Mesodermal cell (in vitro differentiated cells): ENCODE results near the gene PDE4B.
A peak's percentile ranks its signal among the peaks of the same experiment; 100 is the strongest.
"Not testable (repeated sequence)": the region's sequence is repeated elsewhere in the genome, so short reads cannot be mapped to it uniquely, and the experiment has no call there.

Source experiments
- H3K27ac ChIP-seq: 2 replicates; pipeline ENCODE4 v1.7.0; 2013; ENCODE audit warnings: mild to moderate bottlenecking, low read depth, low read length, moderate library complexity; ENCODE audit not compliant: severe bottlenecking
- H3K36me3 ChIP-seq: 2 replicates; pipeline ENCODE4 v1.7.1; 2013; ENCODE audit warnings: mild to moderate bottlenecking, low read length, moderate library complexity; ENCODE audit not compliant: control insufficient read depth, insufficient read depth
- H3K4me1 ChIP-seq: one replicate; pipeline ENCODE4 v1.7.1; 2013; ENCODE audit warnings: mild to moderate bottlenecking, low read length; ENCODE audit not compliant: insufficient read depth, control insufficient read depth, poor library complexity, severe bottlenecking
- H3K4me3 ChIP-seq: 2 replicates; pipeline ENCODE4 v1.7.0; 2013; ENCODE audit warnings: low read length, control low read depth, mild to moderate bottlenecking; ENCODE audit not compliant: insufficient read depth, poor library complexity, severe bottlenecking; ENCODE audit errors: extremely low read depth
- H3K9me3 ChIP-seq: 2 replicates; pipeline ENCODE4 v1.7.1; 2013; ENCODE audit warnings: mild to moderate bottlenecking, low read length, moderate library complexity; ENCODE audit not compliant: control insufficient read depth
- WGBS, 2 experiments: methylation state at CpG; one replicate each; pipeline ENCODE4 v1.1.5; 2013; ENCODE audit warnings: missing lambda C conversion rate in 2 of 2; ENCODE audit not compliant: insufficient coverage in 2 of 2; 5-methylcytosine and 5-hydroxymethylcytosine counted together

The PDE4B gene

DNA sequence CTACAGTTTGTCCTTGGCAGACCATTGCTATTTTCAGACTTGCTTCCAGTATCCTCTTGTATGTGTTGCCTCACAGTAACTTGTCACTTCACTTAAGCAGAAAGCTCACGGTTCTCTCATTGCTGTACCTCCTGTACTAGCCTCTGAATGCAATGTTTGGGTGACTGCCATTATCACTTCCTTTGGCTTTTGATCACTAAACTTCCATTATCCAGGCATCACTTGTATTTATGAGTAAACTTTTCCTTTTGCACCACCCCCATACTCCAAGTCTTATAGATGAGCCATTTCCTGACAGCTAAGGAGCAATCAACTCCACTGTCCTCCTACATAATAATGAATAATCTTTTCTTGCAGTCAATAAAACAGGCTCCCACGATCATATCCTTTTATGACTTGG lies 255.3 kb downstream of the PDE4B start:
- H3K27ac ChIP-seq = no peak overlapping the region
- H3K4me1 ChIP-seq = no peaks in the 10 kb centered on the region
- no peaks in the 10 kb centered on the region for H3K36me3 ChIP-seq
- WGBS, 2 experiments = 78 to 100% methylated on average over 1 of the region's 2 CpGs
- H3K9me3 ChIP-seq = no peaks in the 10 kb centered on the region
- no peak overlapping the region for H3K4me3 ChIP-seq

DNA sequence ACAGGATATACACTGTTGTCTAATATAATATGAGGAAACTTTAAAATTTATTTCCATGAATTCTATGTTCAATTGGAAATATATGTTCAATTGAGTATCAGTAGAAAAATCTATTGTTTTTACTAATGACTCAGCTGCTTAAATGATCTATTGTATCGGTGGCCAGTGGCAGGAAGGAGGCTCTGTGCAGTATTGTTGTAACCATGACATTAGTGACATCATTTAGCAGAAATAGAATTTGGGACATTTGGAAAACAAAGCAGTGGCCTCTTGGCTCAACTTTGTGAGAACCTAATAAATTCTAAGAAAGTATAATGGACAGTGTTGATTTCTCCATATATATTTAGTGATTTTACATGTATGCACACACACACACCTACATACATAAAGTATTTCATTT lies 257.4 kb downstream of the PDE4B start:
- Histone ChIP-seq H3K4me1 (no peaks in the 10 kb centered on the region), H3K4me3 (no peak overlapping the region), H3K27ac (peak overlapping the region; percentile 77), H3K36me3 (no peaks in the 10 kb centered on the region), H3K9me3 (no peaks in the 10 kb centered on the region)
- no CpG with 5 or more reads among the region's 1 CpG for WGBS, 2 experiments

- H3K9me3 ChIP-seq = no peaks in the 10 kb centered on the region
- no peaks in the 10 kb centered on the region for H3K4me1 ChIP-seq
- 81 to 82% methylated on average over 3 to 4 of the region's 4 CpGs for WGBS, 2 experiments
- peak overlapping the region; percentile 77 for H3K27ac ChIP-seq
- no peak overlapping the region for H3K4me3 ChIP-seq
- no peaks in the 10 kb centered on the region for H3K36me3 ChIP-seq
These were observed 257.9 kb downstream of the PDE4B start for GRCh38 chr1:66050633-66051032.

- WGBS, 2 experiments = 88% methylated on average over 3 of the region's 3 CpGs; no CpG with 5 or more reads in 1 of the 2 experiments
- H3K4me1 ChIP-seq = no peaks in the 10 kb centered on the region
- no peak overlapping the region for H3K4me3 ChIP-seq
- no peaks in the 10 kb centered on the region for H3K9me3 ChIP-seq
- no peak overlapping the region for H3K27ac ChIP-seq
- H3K36me3 ChIP-seq = no peaks in the 10 kb centered on the region
These were observed 262.4 kb downstream of the PDE4B start for GRCh38 chr1:66055092-66055491.

- H3K27ac ChIP-seq, H3K4me1 ChIP-seq, H3K9me3 ChIP-seq, H3K36me3 ChIP-seq, H3K4me3 ChIP-seq: not testable (repeated sequence)
- WGBS, 2 experiments = 100% methylated on average over 1 of the region's 3 CpGs; no CpG with 5 or more reads in 1 of the 2 experiments
These were observed 264.8 kb downstream of the PDE4B start for GRCh38 chr1:66057448-66057847.

- no peaks in the 10 kb centered on the region for H3K36me3 ChIP-seq
- 88% methylated on average over 1 of the region's 2 CpGs; no CpG with 5 or more reads in 1 of the 2 experiments for WGBS, 2 experiments
- H3K4me1 ChIP-seq = no peaks in the 10 kb centered on the region
These were observed 265.9 kb downstream of the PDE4B start for GRCh38 chr1:66058558-66058957.

GRCh38 chr1:66067219-66067618 lies 274.5 kb downstream of the PDE4B start:
- not testable (repeated sequence) for H3K4me3 ChIP-seq, H3K9me3 ChIP-seq, H3K36me3 ChIP-seq, H3K4me1 ChIP-seq, H3K27ac ChIP-seq
- 100% methylated on average over 1 of the region's 4 CpGs; no CpG with 5 or more reads in 1 of the 2 experiments for WGBS, 2 experiments

More at GRCh38 chr1:66058558-66058957, 265.9 kb downstream of the PDE4B start:
- Histone ChIP-seq H3K27ac (no peak overlapping the region), H3K4me3 (no peak overlapping the region), H3K9me3 (no peaks in the 10 kb centered on the region)

DNA sequence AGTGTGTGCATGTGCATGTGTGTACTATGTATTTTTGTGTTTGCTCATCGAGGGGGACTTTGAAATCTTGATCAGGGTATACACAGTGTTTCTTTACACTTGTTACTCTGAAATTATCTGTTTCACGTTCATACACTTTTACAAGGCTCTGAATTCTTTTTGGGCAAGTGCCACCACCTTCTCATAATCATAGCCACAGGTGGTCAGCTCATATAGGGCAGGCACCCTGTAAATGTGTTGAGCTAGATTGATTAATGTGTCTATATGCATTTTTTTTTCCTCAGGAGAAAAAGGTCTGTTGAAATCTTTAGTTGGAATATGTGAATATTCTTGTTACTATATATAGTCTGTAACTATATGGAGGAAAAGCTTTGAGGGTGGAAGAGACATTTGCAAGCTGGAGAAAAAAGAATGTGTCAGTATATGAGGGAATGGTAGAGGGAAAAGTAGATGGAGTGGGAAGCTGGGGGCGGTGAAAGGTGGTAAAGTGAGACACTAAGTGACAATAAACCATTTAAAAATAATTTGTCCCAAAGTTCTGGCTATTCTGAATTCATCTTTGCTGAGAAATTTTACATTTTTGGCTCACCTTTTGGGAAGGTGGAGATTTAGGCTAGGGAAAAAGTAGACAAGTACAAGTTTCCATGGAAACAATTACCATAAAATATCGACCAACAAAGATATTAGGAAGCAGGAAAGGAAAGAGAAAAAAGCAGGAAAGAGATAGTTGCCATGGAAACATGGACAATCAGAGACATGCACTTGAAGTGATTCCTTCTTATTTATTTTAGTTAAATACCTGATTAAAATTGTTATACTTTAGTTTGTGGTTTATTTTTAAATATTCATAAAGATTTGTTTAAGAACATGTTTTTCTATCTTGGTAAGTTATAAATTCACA lies 277.5 kb downstream of the PDE4B start:
- Histone ChIP-seq H3K27ac (no peak overlapping the region), H3K36me3 (no peaks in the 10 kb centered on the region), H3K4me3 (no peak overlapping the region), H3K4me1 (no peaks in the 10 kb centered on the region), H3K9me3 (no peaks in the 10 kb centered on the region)
- WGBS, 2 experiments = no CpG with 5 or more reads among the region's 4 CpGs

- no CpG with 5 or more reads among the region's 2 CpGs for WGBS, 2 experiments
- no peaks in the 10 kb centered on the region for H3K36me3 ChIP-seq
- H3K9me3 ChIP-seq = no peaks in the 10 kb centered on the region
- H3K27ac ChIP-seq = no peak overlapping the region
- H3K4me3 ChIP-seq = no peak overlapping the region
- no peaks in the 10 kb centered on the region for H3K4me1 ChIP-seq
These were observed 280.7 kb downstream of the PDE4B start for GRCh38 chr1:66073388-66073787.

DNA sequence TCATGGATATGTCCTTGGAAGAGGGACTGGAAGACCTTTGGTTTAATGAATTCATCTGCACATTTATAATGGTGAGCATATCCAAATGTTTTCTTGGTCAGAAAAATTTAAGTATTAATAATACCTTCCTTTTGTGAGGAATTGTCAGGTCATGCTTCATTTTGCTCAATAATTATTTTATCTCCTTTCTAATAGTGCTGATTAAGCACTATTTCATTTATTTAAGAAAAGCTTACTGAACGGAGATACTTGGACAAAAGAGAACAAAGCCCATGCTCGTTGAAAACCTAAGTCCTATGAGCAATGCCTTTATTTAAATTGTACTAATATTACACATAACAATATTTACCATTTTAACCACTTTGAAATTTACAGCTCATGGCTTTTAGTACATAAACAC lies 281.5 kb downstream of the PDE4B start:
- no peak overlapping the region for H3K27ac ChIP-seq
- H3K36me3 ChIP-seq = no peaks in the 10 kb centered on the region
- H3K4me1 ChIP-seq = no peaks in the 10 kb centered on the region
- WGBS, 2 experiments = no CpG with 5 or more reads among the region's 2 CpGs
- H3K9me3 ChIP-seq = no peaks in the 10 kb centered on the region
- H3K4me3 ChIP-seq = no peak overlapping the region

GRCh38 chr1:66078412-66078811 lies 285.7 kb downstream of the PDE4B start:
- H3K4me1 ChIP-seq = no peaks in the 10 kb centered on the region
- H3K9me3 ChIP-seq = no peaks in the 10 kb centered on the region
- H3K36me3 ChIP-seq = no peaks in the 10 kb centered on the region
- H3K27ac ChIP-seq = no peak overlapping the region
- H3K4me3 ChIP-seq = no peak overlapping the region
- WGBS, 2 experiments = 82 to 85% methylated on average over 3 to 5 of the region's 6 CpGs
